A673 (cell line): ENCODE data around the gene TMBIM1. TPM values are rescaled to one million over a fixed set of nuclear protein-coding genes. Genes with fewer than 3 reads are reported as not detected.

ENCODE experiments used
- BruUV-seq: library from RNA; stranded (reverse); fragments of 400-500 nt; replicated peaks from 2 replicates; lab custom pipeline; 2021; lab: Mats Ljungman, UMichigan
- CTCF ChIA-PET: fragments of 300-600 bp; sonication (Branson Sonifier 250); formaldehyde crosslinking; loops from one replicate; lab custom pipeline; 2022; ENCODE audit warnings: antibody characterized with exemption; lab: Charles Lee
- POLR2A ChIA-PET: fragments of 300-600 bp; sonication (Branson Sonifier 250); formaldehyde crosslinking; loops from one replicate; lab custom pipeline; 2022; ENCODE audit warnings: antibody characterized with exemption; ENCODE audit not compliant: low non-redundant PET; lab: Charles Lee
- DNase-seq: peaks from one replicate; pipeline ENCODE4 v3.0.0-alpha.2; 2015; ENCODE audit warnings: low spot score
- H3K27ac ChIP-seq: fragments of 200-600 bp; sonication (generic); 2 replicates; pipeline ENCODE4 v1.5.1; 2016; ENCODE audit warnings: mixed run types, low read depth, mild to moderate bottlenecking, mixed read lengths, antibody characterized with exemption, low read length; ENCODE audit not compliant: poor library complexity, severe bottlenecking
- H3K27me3 ChIP-seq: fragments of 200-600 bp; sonication (generic); replicated peaks from 2 replicates; pipeline ENCODE4 v1.6.1; 2017; ENCODE audit warnings: mixed run types, low read depth, mild to moderate bottlenecking, mixed read lengths, antibody characterized with exemption, low read length; ENCODE audit not compliant: insufficient read depth, poor library complexity
- H3K36me3 ChIP-seq: fragments of 200-600 bp; sonication (generic); 2 replicates; pipeline ENCODE4 v1.6.1; 2016; ENCODE audit warnings: mixed run types, mild to moderate bottlenecking, mixed read lengths, antibody characterized with exemption, low read length; ENCODE audit not compliant: insufficient read depth, poor library complexity, severe bottlenecking
- H3K4me1 ChIP-seq: fragments of 200-600 bp; sonication (generic); 2 replicates; pipeline ENCODE4 v1.6.1; 2017; ENCODE audit warnings: mixed run types, mild to moderate bottlenecking, mixed read lengths, antibody characterized with exemption, low read length; ENCODE audit not compliant: insufficient read depth, poor library complexity, severe bottlenecking
- H3K4me3 ChIP-seq: fragments of 200-600 bp; sonication (generic); 2 replicates; pipeline ENCODE4 v1.5.1; 2016; ENCODE audit warnings: low read depth, mixed run types, mild to moderate bottlenecking, mixed read lengths, low read length; ENCODE audit not compliant: poor library complexity, severe bottlenecking
- H3K9me3 ChIP-seq: fragments of 200-600 bp; sonication (generic); 2 replicates; pipeline ENCODE4 v1.6.1; 2016; ENCODE audit warnings: mixed run types, low read depth, mild to moderate bottlenecking, mixed read lengths, antibody characterized with exemption, low read length; ENCODE audit not compliant: poor library complexity, severe bottlenecking
- CTCF ChIP-seq: fragments of 300-800, 200-600 bp; sonication (generic); conservative IDR thresholded peaks from 2 replicates; pipeline ENCODE4 v1.5.1; 2017; ENCODE audit warnings: low read depth, mild to moderate bottlenecking, antibody characterized with exemption, low read length, moderate library complexity, mixed read lengths
- EZH2 ChIP-seq: fragments of 200-600 bp; sonication (generic); IDR thresholded peaks from 2 replicates; pipeline ENCODE4 v1.6.1; 2017; ENCODE audit warnings: borderline replicate concordance, low read depth, mild to moderate bottlenecking, mixed read lengths, antibody characterized with exemption, low read length; ENCODE audit not compliant: poor library complexity, severe bottlenecking
- intact Hi-C: fragments of 100-400 bp; cut with micrococcal nuclease; formaldehyde crosslinking; loops from one replicate; pipeline ENCODE4 v1.10.0; 2022; ENCODE audit not compliant: unreplicated experiment
- total RNA-seq: library from RNA; stranded (reverse); gene quantifications from 2 replicates; pipeline ENCODE4 v1.2.3, GENCODE V29; 2021

TMBIM1 gene
- total RNA-seq, 1 experiment from 2014 or later, result 43.9 TPM

GRCh38 chr2:218263817-218264641 is 28.3 kb downstream of the TMBIM1 start:
- intact Hi-C loops, result no loop called here
- CTCF ChIA-PET, result no interaction called here
- H3K4me1 ChIP-seq, result peaks cover 15% of the 10 kb centered on the region
- H3K9me3 ChIP-seq, result no peaks in the 10 kb centered on the region
- no peaks in the 10 kb centered on the region for H3K27me3 ChIP-seq
- no peak for TF ChIP-seq CTCF
- no peak for TF ChIP-seq EZH2
- POLR2A ChIA-PET, result no interaction called here
- BruUV-seq, result TSS peak; percentile 24
- H3K36me3 ChIP-seq, result peaks cover 26% of the 10 kb centered on the region
- no peak overlapping the region for H3K27ac ChIP-seq
- DNase-seq, result no peak
- H3K4me3 ChIP-seq, result no peak overlapping the region

GRCh38 chr2:218262631-218263586 is 29.4 kb downstream of the TMBIM1 start:
- ChIA-PET POLR2A (no interaction called here), CTCF (no interaction called here)
- Histone ChIP-seq H3K27ac (no peak overlapping the region), H3K36me3 (peaks cover 26% of the 10 kb centered on the region), H3K4me3 (no peak overlapping the region), H3K9me3 (no peaks in the 10 kb centered on the region), H3K4me1 (peaks cover 15% of the 10 kb centered on the region), H3K27me3 (no peaks in the 10 kb centered on the region)
- BruUV-seq, result no TSS peak
- intact Hi-C loops, result no loop called here
- no peak for DNase-seq
- TF ChIP-seq EZH2 (no peak), CTCF (no peak)

- Histone ChIP-seq H3K4me1 (peaks cover 15% of the 10 kb centered on the region), H3K4me3 (no peak overlapping the region), H3K27ac (no peak overlapping the region), H3K36me3 (peaks cover 22% of the 10 kb centered on the region), H3K27me3 (no peaks in the 10 kb centered on the region), H3K9me3 (no peaks in the 10 kb centered on the region)
- intact Hi-C loops, result no loop called here
- ChIA-PET CTCF (no interaction called here), POLR2A (no interaction called here)
- BruUV-seq, result no TSS peak
- TF ChIP-seq CTCF, result no peak
- no peak for TF ChIP-seq EZH2
- DNase-seq, result no peak
Observed at GRCh38 chr2:218262237-218262600, 30.1 kb downstream of the TMBIM1 start.
